ENCODE data around the gene MRPL14. TPM values are rescaled to one million over a fixed set of nuclear protein-coding genes. Genes with fewer than 3 reads are reported as not detected.

MRPL14 gene
- total RNA-seq, 2 experiments from 2014 or later, result 44.1 to 51.6 TPM

GRCh38 chr6:44111434-44112417 lies 15.5 kb downstream of the MRPL14 start:
- peaks cover 25% of the 10 kb centered on the region for H3K4me1 Mint-ChIP-seq
- POLR2A ChIA-PET, result interaction anchor here (1.2 kb wide), 1 partner anchor 136 kb away, joined by 3 read pairs; no protein-coding TSS in a partner anchor
- no peak overlapping the region for H3K4me3 Mint-ChIP-seq
- no peak for DNase-seq
- peaks cover 18% of the 10 kb centered on the region for H3K36me3 Mint-ChIP-seq
- H3K27me3 Mint-ChIP-seq, result no peaks in the 10 kb centered on the region
- H3K27ac Mint-ChIP-seq, result peak overlapping the region; percentile 39
- H3K9me3 Mint-ChIP-seq, result no peaks in the 10 kb centered on the region
- ATAC-seq (ENCODE audit: low read depth), result no peak

- POLR2A ChIA-PET, result interaction anchor here (1.2 kb wide), 1 partner anchor 137 kb away, joined by 3 read pairs; no protein-coding TSS in a partner anchor
- H3K27ac Mint-ChIP-seq, result no peak overlapping the region
- DNase-seq (no peak), ATAC-seq (ENCODE audit: low read depth) (no peak)
- H3K4me3 Mint-ChIP-seq, result no peak overlapping the region
- H3K4me1 Mint-ChIP-seq, result peaks cover 22% of the 10 kb centered on the region
- no peaks in the 10 kb centered on the region for H3K27me3 Mint-ChIP-seq
- H3K36me3 Mint-ChIP-seq, result peaks cover 18% of the 10 kb centered on the region
- no peaks in the 10 kb centered on the region for H3K9me3 Mint-ChIP-seq
Observed at GRCh38 chr6:44110966-44111365, 16.3 kb downstream of the MRPL14 start.

GRCh38 chr6:44110005-44110676 lies 17.1 kb downstream of the MRPL14 start:
- H3K27me3 Mint-ChIP-seq, result no peaks in the 10 kb centered on the region
- no peaks in the 10 kb centered on the region for H3K9me3 Mint-ChIP-seq
- DNase-seq (no peak), ATAC-seq (ENCODE audit: low read depth) (peak; percentile 26)
- POLR2A ChIA-PET, result no interaction called here
- H3K4me3 Mint-ChIP-seq, result no peak overlapping the region
- peaks cover 25% of the 10 kb centered on the region for H3K4me1 Mint-ChIP-seq
- H3K27ac Mint-ChIP-seq, result peak overlapping the region; percentile 32
- peaks cover 13% of the 10 kb centered on the region for H3K36me3 Mint-ChIP-seq

- H3K27ac Mint-ChIP-seq, result no peak overlapping the region
- ATAC-seq (ENCODE audit: low read depth), result no peak
Observed at GRCh38 chr6:44109212-44109611, 18.0 kb downstream of the MRPL14 start.

GRCh38 chr6:44108471-44108870 lies 18.8 kb downstream of the MRPL14 start:
- Mint-ChIP-seq H3K9me3 (no peaks in the 10 kb centered on the region), H3K27me3 (no peaks in the 10 kb centered on the region), H3K36me3 (peaks cover 13% of the 10 kb centered on the region), H3K27ac (no peak overlapping the region), H3K4me3 (no peak overlapping the region), H3K4me1 (peaks cover 30% of the 10 kb centered on the region)
- DNase-seq, result no peak
- POLR2A ChIA-PET, result no interaction called here
- ATAC-seq (ENCODE audit: low read depth), result no peak

More at GRCh38 chr6:44109212-44109611, 18.0 kb downstream of the MRPL14 start:
- peaks cover 13% of the 10 kb centered on the region for H3K36me3 Mint-ChIP-seq
- no peak for DNase-seq
- no peak overlapping the region for H3K4me3 Mint-ChIP-seq
- no peaks in the 10 kb centered on the region for H3K27me3 Mint-ChIP-seq
- H3K4me1 Mint-ChIP-seq, result peaks cover 30% of the 10 kb centered on the region
- H3K9me3 Mint-ChIP-seq, result no peaks in the 10 kb centered on the region
- POLR2A ChIA-PET, result no interaction called here

- no peaks in the 10 kb centered on the region for H3K27me3 Mint-ChIP-seq
- H3K27ac Mint-ChIP-seq, result no peak overlapping the region
- peaks cover 39% of the 10 kb centered on the region for H3K4me1 Mint-ChIP-seq
- H3K36me3 Mint-ChIP-seq, result peaks cover 13% of the 10 kb centered on the region
- no peak for ATAC-seq (ENCODE audit: low read depth)
- no peaks in the 10 kb centered on the region for H3K9me3 Mint-ChIP-seq
- POLR2A ChIA-PET, result no interaction called here
- H3K4me3 Mint-ChIP-seq, result no peak overlapping the region
- DNase-seq, result no peak
Observed at GRCh38 chr6:44107017-44107416, 20.2 kb downstream of the MRPL14 start.

- POLR2A ChIA-PET, result no interaction called here
- H3K27me3 Mint-ChIP-seq, result no peaks in the 10 kb centered on the region
- peaks cover 38% of the 10 kb centered on the region for H3K4me1 Mint-ChIP-seq
- peaks cover 5% of the 10 kb centered on the region for H3K36me3 Mint-ChIP-seq
- peak overlapping the region; percentile 13 for H3K27ac Mint-ChIP-seq
- no peaks in the 10 kb centered on the region for H3K9me3 Mint-ChIP-seq
- ATAC-seq (ENCODE audit: low read depth) (no peak), DNase-seq (no peak)
- no peak overlapping the region for H3K4me3 Mint-ChIP-seq
Observed at GRCh38 chr6:44105993-44106740, 21.1 kb downstream of the MRPL14 start.

GRCh38 chr6:44105146-44105545 lies 22.1 kb downstream of the MRPL14 start:
- Mint-ChIP-seq H3K36me3 (peaks cover 3% of the 10 kb centered on the region), H3K27ac (no peak overlapping the region), H3K4me1 (peaks cover 34% of the 10 kb centered on the region), H3K9me3 (no peaks in the 10 kb centered on the region), H3K4me3 (no peak overlapping the region), H3K27me3 (no peaks in the 10 kb centered on the region)
- ATAC-seq (ENCODE audit: low read depth), result no peak
- DNase-seq, result no peak
- POLR2A ChIA-PET, result no interaction called here

GRCh38 chr6:44104481-44105021 lies 22.7 kb downstream of the MRPL14 start:
- Mint-ChIP-seq H3K4me1 (peaks cover 33% of the 10 kb centered on the region), H3K27me3 (no peaks in the 10 kb centered on the region), H3K36me3 (peaks cover 3% of the 10 kb centered on the region), H3K4me3 (no peak overlapping the region), H3K27ac (no peak overlapping the region), H3K9me3 (no peaks in the 10 kb centered on the region)
- DNase-seq, result no peak
- POLR2A ChIA-PET, result no interaction called here
- no peak for ATAC-seq (ENCODE audit: low read depth)

- peaks cover 34% of the 10 kb centered on the region for H3K4me1 Mint-ChIP-seq
- no peak for ATAC-seq (ENCODE audit: low read depth)
- H3K27me3 Mint-ChIP-seq, result no peaks in the 10 kb centered on the region
- no peaks in the 10 kb centered on the region for H3K9me3 Mint-ChIP-seq
- peak overlapping the region; percentile 18 for H3K27ac Mint-ChIP-seq
- H3K36me3 Mint-ChIP-seq, result peaks cover 2% of the 10 kb centered on the region
- DNase-seq, result no peak
- no peak overlapping the region for H3K4me3 Mint-ChIP-seq
- POLR2A ChIA-PET, result interaction anchor here (0.6 kb wide), 1 partner anchor 27 kb away, joined by 3 read pairs; no protein-coding TSS in a partner anchor
Observed at GRCh38 chr6:44102527-44102926, 24.7 kb downstream of the MRPL14 start.

- Mint-ChIP-seq H3K4me3 (no peak overlapping the region), H3K27ac (peak overlapping the region; percentile 28), H3K9me3 (no peaks in the 10 kb centered on the region), H3K4me1 (peaks cover 31% of the 10 kb centered on the region), H3K36me3 (peaks cover 2% of the 10 kb centered on the region), H3K27me3 (no peaks in the 10 kb centered on the region)
- ATAC-seq (ENCODE audit: low read depth) (no peak), DNase-seq (no peak)
- POLR2A ChIA-PET, result no interaction called here
Observed at GRCh38 chr6:44101832-44102231, 25.4 kb downstream of the MRPL14 start.

- H3K4me1 Mint-ChIP-seq, result peaks cover 22% of the 10 kb centered on the region
- DNase-seq, result no peak
- H3K4me3 Mint-ChIP-seq, result no peak overlapping the region
- POLR2A ChIA-PET, result no interaction called here
- no peaks in the 10 kb centered on the region for H3K9me3 Mint-ChIP-seq
- H3K36me3 Mint-ChIP-seq, result no peaks in the 10 kb centered on the region
- ATAC-seq (ENCODE audit: low read depth), result peak; percentile 51
- no peaks in the 10 kb centered on the region for H3K27me3 Mint-ChIP-seq
- H3K27ac Mint-ChIP-seq, result no peak overlapping the region
Observed at GRCh38 chr6:44100088-44100550, 27.1 kb downstream of the MRPL14 start.

GRCh38 chr6:44099192-44099591 lies 28.1 kb downstream of the MRPL14 start:
- Mint-ChIP-seq H3K36me3 (no peaks in the 10 kb centered on the region), H3K27ac (no peak overlapping the region), H3K4me1 (peaks cover 18% of the 10 kb centered on the region), H3K9me3 (no peaks in the 10 kb centered on the region), H3K27me3 (no peaks in the 10 kb centered on the region), H3K4me3 (no peak overlapping the region)
- DNase-seq (no peak), ATAC-seq (ENCODE audit: low read depth) (no peak)
- POLR2A ChIA-PET, result no interaction called here

All from activated naive CD8-positive, alpha-beta T cell treated with anti-CD3 and anti-CD28 coated beads, Interleukin-2, amount 10 ng/mL, durations not matched to agents 7 days and 5 days (primary cell).